PC-9 (cell line): ENCODE data around the gene SHISA3.

Source experiments
- EZH2 ChIP-seq: fragments of 200-600 bp; sonication (generic); IDR thresholded peaks from 2 replicates; pipeline ENCODE4 v1.8.0; 2017; ENCODE audit warnings: antibody characterized with exemption, low read depth
- TF ChIP-seq, protein P1 (sequence below): fragments of 200-600 bp; sonication (generic); conservative IDR thresholded peaks from 2 replicates; pipeline ENCODE4 v1.6.1; 2017; ENCODE audit warnings: mixed run types, antibody characterized with exemption, mild to moderate bottlenecking, moderate library complexity

DNA sequence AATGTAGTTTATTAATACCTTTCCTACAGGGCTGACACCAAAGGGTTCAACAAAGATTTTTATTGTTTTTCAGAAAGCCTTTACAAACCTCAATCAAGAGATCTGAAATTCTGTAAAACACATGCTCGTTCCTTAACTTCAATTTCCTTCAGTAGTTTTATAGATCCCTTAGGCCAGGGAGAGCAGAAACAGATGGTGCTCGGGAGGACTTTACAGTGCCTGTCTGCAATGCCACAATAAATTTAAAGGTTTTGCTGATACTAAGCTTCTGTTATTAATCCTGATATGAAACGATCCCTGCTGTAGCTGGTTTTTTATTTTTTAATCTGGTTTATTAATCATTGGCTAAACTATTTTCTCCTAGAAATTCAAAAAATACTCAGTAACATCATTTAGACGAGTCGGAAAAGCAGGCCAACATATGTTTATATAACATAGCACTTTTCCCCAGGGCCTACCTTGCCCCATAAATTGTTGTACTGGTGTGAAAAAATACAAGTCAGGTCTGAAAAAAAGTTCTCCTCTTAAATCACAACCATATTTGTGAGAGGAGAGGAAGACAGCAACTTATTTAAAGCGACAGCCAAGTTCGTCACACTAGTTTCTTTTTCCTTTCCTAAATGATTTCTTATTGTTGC lies 39.8 kb downstream of the SHISA3 start:
- TF ChIP-seq, protein P1, sequence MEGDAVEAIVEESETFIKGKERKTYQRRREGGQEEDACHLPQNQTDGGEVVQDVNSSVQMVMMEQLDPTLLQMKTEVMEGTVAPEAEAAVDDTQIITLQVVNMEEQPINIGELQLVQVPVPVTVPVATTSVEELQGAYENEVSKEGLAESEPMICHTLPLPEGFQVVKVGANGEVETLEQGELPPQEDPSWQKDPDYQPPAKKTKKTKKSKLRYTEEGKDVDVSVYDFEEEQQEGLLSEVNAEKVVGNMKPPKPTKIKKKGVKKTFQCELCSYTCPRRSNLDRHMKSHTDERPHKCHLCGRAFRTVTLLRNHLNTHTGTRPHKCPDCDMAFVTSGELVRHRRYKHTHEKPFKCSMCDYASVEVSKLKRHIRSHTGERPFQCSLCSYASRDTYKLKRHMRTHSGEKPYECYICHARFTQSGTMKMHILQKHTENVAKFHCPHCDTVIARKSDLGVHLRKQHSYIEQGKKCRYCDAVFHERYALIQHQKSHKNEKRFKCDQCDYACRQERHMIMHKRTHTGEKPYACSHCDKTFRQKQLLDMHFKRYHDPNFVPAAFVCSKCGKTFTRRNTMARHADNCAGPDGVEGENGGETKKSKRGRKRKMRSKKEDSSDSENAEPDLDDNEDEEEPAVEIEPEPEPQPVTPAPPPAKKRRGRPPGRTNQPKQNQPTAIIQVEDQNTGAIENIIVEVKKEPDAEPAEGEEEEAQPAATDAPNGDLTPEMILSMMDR = no peak
- TF ChIP-seq EZH2 = no peak
